OCI-LY7 (cell line): ENCODE measurements around the gene ORC3. TPM values are rescaled to one million over a fixed set of nuclear protein-coding genes. Genes with fewer than 3 reads are reported as not detected.

Experiments
- BruUV-seq: library from RNA; stranded (reverse); fragments of 400-500 nt; replicated peaks from 2 replicates; lab custom pipeline; 2021; lab: Mats Ljungman, UMichigan
- CTCF ChIA-PET: fragments of 300-600 bp; sonication (Branson Sonifier 250); formaldehyde crosslinking; loops from one replicate; lab custom pipeline; 2022; ENCODE audit warnings: antibody characterized with exemption; ENCODE audit not compliant: unreplicated experiment; lab: Charles Lee
- POLR2A ChIA-PET: fragments of 300-600 bp; sonication (Branson Sonifier 250); formaldehyde crosslinking; loops from one replicate; lab custom pipeline; 2022; ENCODE audit warnings: antibody characterized with exemption; lab: Charles Lee
- DNase-seq: peaks from one replicate; pipeline ENCODE4 v3.0.0-alpha.2; 2015; ENCODE audit warnings: low spot score
- H2AFZ ChIP-seq: fragments of 200-600 bp; sonication (generic), shearing (Covaris generic); 2 replicates; pipeline ENCODE4 v1.6.1; 2014; ENCODE audit warnings: mild to moderate bottlenecking, antibody characterized with exemption, low read length, moderate library complexity
- H3K27ac ChIP-seq: fragments of 200-600 bp; sonication (generic); 2 replicates; pipeline ENCODE4 v1.5.1; 2014; ENCODE audit warnings: mixed run types, low read depth, mild to moderate bottlenecking, moderate library complexity, low read length, inconsistent platforms; ENCODE audit not compliant: poor library complexity, severe bottlenecking
- H3K36me3 ChIP-seq: fragments of 200-600 bp; sonication (generic); 2 replicates; pipeline ENCODE4 v1.6.1; 2014; ENCODE audit warnings: mild to moderate bottlenecking, antibody characterized with exemption, low read length, moderate library complexity, mixed read lengths; ENCODE audit not compliant: insufficient read depth
- H3K4me1 ChIP-seq: fragments of 200-600 bp; sonication (generic); 2 replicates; pipeline ENCODE4 v1.5.1; 2014; ENCODE audit warnings: mild to moderate bottlenecking, low read length; ENCODE audit not compliant: insufficient read depth, poor library complexity, severe bottlenecking
- H3K4me2 ChIP-seq: fragments of 200-600 bp; sonication (generic); 2 replicates; pipeline ENCODE4 v1.6.1; 2014; ENCODE audit warnings: mild to moderate bottlenecking, low read length
- H3K4me3 ChIP-seq: fragments of 200-600 bp; sonication (generic); 2 replicates; pipeline ENCODE4 v1.5.1; 2014; ENCODE audit warnings: mild to moderate bottlenecking, low read depth, low read length; ENCODE audit not compliant: poor library complexity, severe bottlenecking
- H3K79me2 ChIP-seq: fragments of 200-600 bp; sonication (generic); 2 replicates; pipeline ENCODE4 v1.6.1; 2016; ENCODE audit warnings: low read depth, mild to moderate bottlenecking, low read length, moderate library complexity, mixed read lengths; ENCODE audit not compliant: insufficient read depth
- H3K9me2 ChIP-seq: fragments of 200-600 bp; sonication (generic); 2 replicates; pipeline ENCODE4 v1.6.1; 2016; ENCODE audit warnings: mild to moderate bottlenecking, low read length, mixed read lengths; ENCODE audit not compliant: insufficient read depth
- H3K9me3 ChIP-seq: fragments of 200-600 bp; sonication (generic); 2 replicates; pipeline ENCODE4 v1.6.1; 2014; ENCODE audit warnings: mild to moderate bottlenecking, mixed run types, low read length, mixed read lengths
- H4K20me1 ChIP-seq: fragments of 200-600 bp; sonication (generic); 2 replicates; pipeline ENCODE4 v1.6.1; 2014; ENCODE audit warnings: mild to moderate bottlenecking, antibody characterized with exemption, low read length, moderate library complexity, mixed read lengths; ENCODE audit not compliant: insufficient read depth
- CTCF ChIP-seq: fragments of 200-600 bp; sonication (generic); conservative IDR thresholded peaks from 2 replicates; pipeline ENCODE4 v1.5.1; 2014; ENCODE audit warnings: mild to moderate bottlenecking, antibody characterized with exemption, low read length, moderate library complexity, mixed read lengths
- EZH2phosphoT487 ChIP-seq: fragments of 200-600 bp; sonication (generic); IDR thresholded peaks from 2 replicates; pipeline ENCODE4 v1.6.1; 2018; ENCODE audit warnings: low read depth, borderline replicate concordance, mild to moderate bottlenecking, mixed run types, antibody characterized with exemption, low read length, moderate library complexity, mixed read lengths
- intact Hi-C: fragments of 100-400 bp; cut with micrococcal nuclease; formaldehyde crosslinking; loops from one replicate; pipeline ENCODE4 v1.10.0; 2022; ENCODE audit not compliant: unreplicated experiment
- total RNA-seq, 2 experiments: library from RNA; depleted of rRNA in 1 of 2; stranded (reverse); fragments of >200 nt in 1 of 2; shearing (Covaris generic) in 1 of 2; gene quantifications; 2 replicates each; pipeline ENCODE4 v1.2.3, GENCODE V29; 2014 to 2022

Gene ORC3
- total RNA-seq, 2 experiments from 2014 or later = 34.8 to 45.0 TPM

- no TSS peak for BruUV-seq
These were observed 27.5 kb downstream of the ORC3 start for GRCh38 chr6:87617405-87617804.

GRCh38 chr6:87618531-87618930, 28.6 kb downstream of the ORC3 start:
- no peak for DNase-seq
- H3K79me2 ChIP-seq = no peaks in the 10 kb centered on the region
- H3K36me3 ChIP-seq = peaks cover 65% of the 10 kb centered on the region
- H3K9me2 ChIP-seq = no peaks in the 10 kb centered on the region
- ChIA-PET CTCF (no interaction called here), POLR2A (no interaction called here)
- no peaks in the 10 kb centered on the region for H3K4me1 ChIP-seq
- no peaks in the 10 kb centered on the region for H4K20me1 ChIP-seq
- H3K9me3 ChIP-seq = no peaks in the 10 kb centered on the region
- no TSS peak for BruUV-seq
- no peak overlapping the region for H3K27ac ChIP-seq
- H3K4me3 ChIP-seq = no peak overlapping the region
- H2AFZ ChIP-seq = no peak overlapping the region
- intact Hi-C loops = no loop called here
- no peak overlapping the region for H3K4me2 ChIP-seq
- no peak for TF ChIP-seq EZH2phosphoT487
- TF ChIP-seq CTCF = no peak

More at GRCh38 chr6:87617405-87617804, 27.5 kb downstream of the ORC3 start:
- TF ChIP-seq CTCF (no peak), EZH2phosphoT487 (no peak)
- ChIA-PET POLR2A (interaction anchor here (1.3 kb wide), 1 partner anchor 12 kb away, joined by 4 read pairs; no protein-coding TSS in a partner anchor), CTCF (interaction anchor here (1.2 kb wide), 1 partner anchor 62 kb away, joined by 3 read pairs; no protein-coding TSS in a partner anchor)
- Histone ChIP-seq H3K4me1 (no peaks in the 10 kb centered on the region), H3K27ac (no peak overlapping the region), H3K79me2 (no peaks in the 10 kb centered on the region), H3K4me2 (no peak overlapping the region), H3K4me3 (no peak overlapping the region), H4K20me1 (no peaks in the 10 kb centered on the region), H3K36me3 (peaks cover 67% of the 10 kb centered on the region), H3K9me3 (no peaks in the 10 kb centered on the region), H2AFZ (no peak overlapping the region), H3K9me2 (no peaks in the 10 kb centered on the region)
- DNase-seq = no peak
- intact Hi-C loops = no loop called here

GRCh38 chr6:87623248-87623647, 33.3 kb downstream of the ORC3 start:
- Histone ChIP-seq H4K20me1 (no peaks in the 10 kb centered on the region), H3K79me2 (no peaks in the 10 kb centered on the region), H3K27ac (no peak overlapping the region), H3K9me2 (no peaks in the 10 kb centered on the region), H2AFZ (no peak overlapping the region), H3K4me3 (no peak overlapping the region), H3K9me3 (no peaks in the 10 kb centered on the region), H3K4me1 (no peaks in the 10 kb centered on the region), H3K36me3 (peaks cover 37% of the 10 kb centered on the region), H3K4me2 (no peak overlapping the region)
- intact Hi-C loops = loop anchor here (5.0 kb wide), 1 partner anchor 91 kb away; no protein-coding TSS in a partner anchor
- POLR2A ChIA-PET = no interaction called here
- TF ChIP-seq CTCF (no peak), EZH2phosphoT487 (no peak)
- DNase-seq = no peak
- BruUV-seq = no TSS peak
- CTCF ChIA-PET = no interaction called here
